ENCODE measurements around the gene PAQR5.
"Not testable (repeated sequence)": the region's sequence is repeated elsewhere in the genome, so short reads cannot be mapped to it uniquely, and the experiment has no call there.

DNA sequence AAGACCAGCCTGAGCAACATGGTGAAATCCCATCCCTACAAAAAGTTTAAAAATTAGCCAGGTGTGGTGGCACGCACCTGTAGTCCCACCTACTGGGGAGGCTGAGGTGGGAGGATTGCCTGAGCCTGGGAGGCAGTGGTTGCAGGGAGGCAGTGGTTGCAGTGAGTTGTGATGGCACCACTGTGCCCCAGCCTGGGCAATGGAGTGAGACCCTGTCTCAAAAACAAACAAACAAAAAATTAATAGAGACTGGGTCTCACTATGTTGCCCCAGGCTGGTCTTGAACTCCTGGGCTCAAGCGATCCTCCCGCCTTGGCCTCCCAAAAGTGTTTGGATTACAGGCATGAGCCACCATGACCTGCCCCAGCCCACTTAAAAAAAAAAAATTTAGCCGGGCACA, 151.5 kb downstream of the PAQR5 start:
- TF ChIP-seq, protein P1, sequence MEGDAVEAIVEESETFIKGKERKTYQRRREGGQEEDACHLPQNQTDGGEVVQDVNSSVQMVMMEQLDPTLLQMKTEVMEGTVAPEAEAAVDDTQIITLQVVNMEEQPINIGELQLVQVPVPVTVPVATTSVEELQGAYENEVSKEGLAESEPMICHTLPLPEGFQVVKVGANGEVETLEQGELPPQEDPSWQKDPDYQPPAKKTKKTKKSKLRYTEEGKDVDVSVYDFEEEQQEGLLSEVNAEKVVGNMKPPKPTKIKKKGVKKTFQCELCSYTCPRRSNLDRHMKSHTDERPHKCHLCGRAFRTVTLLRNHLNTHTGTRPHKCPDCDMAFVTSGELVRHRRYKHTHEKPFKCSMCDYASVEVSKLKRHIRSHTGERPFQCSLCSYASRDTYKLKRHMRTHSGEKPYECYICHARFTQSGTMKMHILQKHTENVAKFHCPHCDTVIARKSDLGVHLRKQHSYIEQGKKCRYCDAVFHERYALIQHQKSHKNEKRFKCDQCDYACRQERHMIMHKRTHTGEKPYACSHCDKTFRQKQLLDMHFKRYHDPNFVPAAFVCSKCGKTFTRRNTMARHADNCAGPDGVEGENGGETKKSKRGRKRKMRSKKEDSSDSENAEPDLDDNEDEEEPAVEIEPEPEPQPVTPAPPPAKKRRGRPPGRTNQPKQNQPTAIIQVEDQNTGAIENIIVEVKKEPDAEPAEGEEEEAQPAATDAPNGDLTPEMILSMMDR (conservative IDR thresholded peaks at IDR 0.05): not testable (repeated sequence)
- TF ChIP-seq EZH2 (IDR thresholded peaks at IDR 0.05; ENCODE audit: low read depth): not testable (repeated sequence)
